Measurements from ENCODE around the gene CNIH3. TPM values are rescaled to one million over a fixed set of nuclear protein-coding genes. Genes with fewer than 3 reads are reported as not detected.
"Not testable (repeated sequence)": the region's sequence is repeated elsewhere in the genome, so short reads cannot be mapped to it uniquely, and the experiment has no call there.

Gene CNIH3
- 1 to 10 TPM in 1 of 2 donors, under 1 TPM in 1; 0.62 to 1.4 TPM for total RNA-seq

GRCh38 chr1:224615861-224616755 lies at the start of gene CNIH3:
TSS of gene CNIH3 (plus strand) at chr1:224616317. CDS start at chr1:224617175, 858 bp downstream.
- peaks cover 54% of the 10 kb centered on the region for H3K27me3 Mint-ChIP-seq (ENCODE audit: low read depth)
- H3K36me3 Mint-ChIP-seq (ENCODE audit: insufficient read depth in 2 of 2): peaks cover 2% of the 10 kb centered on the region in 2 donors
- ATAC-seq (replicated peaks in 1 of 2): peak; percentile 65 to 74
- no peak within 1 kb of the TSS for H3K27ac Mint-ChIP-seq
- peak within 1 kb of the TSS; percentile 87 to 89 for H3K4me3 Mint-ChIP-seq
- no peaks in the 10 kb centered on the region for H3K9me3 Mint-ChIP-seq
- DNase-seq: peak; percentile 38 to 43
- H3K4me1 Mint-ChIP-seq (ENCODE audit: low read depth): peaks cover 31% of the 10 kb centered on the region

- not testable (repeated sequence) for DNase-seq; H3K36me3 Mint-ChIP-seq (ENCODE audit: insufficient read depth in 2 of 2); H3K9me3 Mint-ChIP-seq; H3K4me3 Mint-ChIP-seq; ATAC-seq (replicated peaks in 1 of 2); H3K27ac Mint-ChIP-seq; H3K27me3 Mint-ChIP-seq (ENCODE audit: low read depth); H3K4me1 Mint-ChIP-seq (ENCODE audit: low read depth)
These were observed 49.6 kb upstream of the CNIH3 start for GRCh38 chr1:224566492-224566891.

- ATAC-seq (replicated peaks in 1 of 2): no peak
- Mint-ChIP-seq H3K4me1 (ENCODE audit: low read depth) (no peaks in the 10 kb centered on the region), H3K36me3 (ENCODE audit: insufficient read depth in 2 of 2) (no peaks in the 10 kb centered on the region)
These were observed 46.8 kb upstream of the CNIH3 start for GRCh38 chr1:224569276-224569675.

GRCh38 chr1:224571975-224572374 lies 44.1 kb upstream of the CNIH3 start:
- DNase-seq, H3K9me3 Mint-ChIP-seq: not testable (repeated sequence)

More at GRCh38 chr1:224569276-224569675, 46.8 kb upstream of the CNIH3 start:
- no peak for DNase-seq
- Mint-ChIP-seq H3K27me3 (ENCODE audit: low read depth) (no peaks in the 10 kb centered on the region), H3K4me3 (no peak overlapping the region), H3K9me3 (peaks cover 2% of the 10 kb centered on the region in 2 donors), H3K27ac (no peak overlapping the region)

GRCh38 chr1:224579526-224579925 lies 36.6 kb upstream of the CNIH3 start:
- ATAC-seq (replicated peaks in 1 of 2) (no peak), DNase-seq (no peak)
- Mint-ChIP-seq H3K27me3 (ENCODE audit: low read depth) (no peaks in the 10 kb centered on the region), H3K9me3 (peaks cover 6 to 8% of the 10 kb centered on the region in 2 donors), H3K4me1 (ENCODE audit: low read depth) (no peaks in the 10 kb centered on the region), H3K27ac (no peak overlapping the region), H3K4me3 (no peak overlapping the region), H3K36me3 (ENCODE audit: insufficient read depth in 2 of 2) (peaks cover 4 to 5% of the 10 kb centered on the region in 2 donors)

More at GRCh38 chr1:224571975-224572374, 44.1 kb upstream of the CNIH3 start:
- not testable (repeated sequence) for H3K36me3 Mint-ChIP-seq (ENCODE audit: insufficient read depth in 2 of 2); H3K4me1 Mint-ChIP-seq (ENCODE audit: low read depth); H3K27ac Mint-ChIP-seq; ATAC-seq (replicated peaks in 1 of 2); H3K27me3 Mint-ChIP-seq (ENCODE audit: low read depth); H3K4me3 Mint-ChIP-seq

GRCh38 chr1:224580006-224580405 lies 36.1 kb upstream of the CNIH3 start:
- Mint-ChIP-seq H3K4me1 (ENCODE audit: low read depth) (no peaks in the 10 kb centered on the region), H3K36me3 (ENCODE audit: insufficient read depth in 2 of 2) (peaks cover 4 to 5% of the 10 kb centered on the region in 2 donors), H3K27ac (no peak overlapping the region), H3K27me3 (ENCODE audit: low read depth) (no peaks in the 10 kb centered on the region), H3K4me3 (no peak overlapping the region), H3K9me3 (peaks cover 8% of the 10 kb centered on the region in 2 donors)
- DNase-seq (no peak), ATAC-seq (replicated peaks in 1 of 2) (no peak)

- Mint-ChIP-seq H3K4me3 (no peak overlapping the region), H3K4me1 (ENCODE audit: low read depth) (no peaks in the 10 kb centered on the region), H3K36me3 (ENCODE audit: insufficient read depth in 2 of 2) (peaks cover 2 to 3% of the 10 kb centered on the region in 2 donors), H3K9me3 (peaks cover 4% of the 10 kb centered on the region in 2 donors), H3K27me3 (ENCODE audit: low read depth) (no peaks in the 10 kb centered on the region), H3K27ac (no peak overlapping the region)
- ATAC-seq (replicated peaks in 1 of 2): no peak
- no peak for DNase-seq
These were observed 34.1 kb upstream of the CNIH3 start for GRCh38 chr1:224582041-224582440.

GRCh38 chr1:224583774-224584173 lies 32.3 kb upstream of the CNIH3 start:
- peaks cover 0 to 1% of the 10 kb centered on the region in 2 donors for H3K36me3 Mint-ChIP-seq (ENCODE audit: insufficient read depth in 2 of 2)
- no peaks in the 10 kb centered on the region for H3K27me3 Mint-ChIP-seq (ENCODE audit: low read depth)
- no peak for ATAC-seq (replicated peaks in 1 of 2)
- no peaks in the 10 kb centered on the region for H3K4me1 Mint-ChIP-seq (ENCODE audit: low read depth)
- peaks cover 0 to 3% of the 10 kb centered on the region in 2 donors for H3K9me3 Mint-ChIP-seq
- no peak overlapping the region for H3K4me3 Mint-ChIP-seq
- no peak overlapping the region for H3K27ac Mint-ChIP-seq
- DNase-seq: no peak

- no peak for ATAC-seq (replicated peaks in 1 of 2)
- DNase-seq: no peak
- Mint-ChIP-seq H3K9me3 (peaks cover 0 to 3% of the 10 kb centered on the region in 2 donors), H3K36me3 (ENCODE audit: insufficient read depth in 2 of 2) (peaks cover 0 to 1% of the 10 kb centered on the region in 2 donors), H3K4me3 (no peak overlapping the region), H3K27me3 (ENCODE audit: low read depth) (no peaks in the 10 kb centered on the region), H3K27ac (no peak overlapping the region), H3K4me1 (ENCODE audit: low read depth) (no peaks in the 10 kb centered on the region)
These were observed 31.1 kb upstream of the CNIH3 start for GRCh38 chr1:224585051-224585450.

GRCh38 chr1:224587051-224587450 lies 29.1 kb upstream of the CNIH3 start:
- ATAC-seq (replicated peaks in 1 of 2) (no peak), DNase-seq (no peak)
- Mint-ChIP-seq H3K27me3 (ENCODE audit: low read depth) (no peaks in the 10 kb centered on the region), H3K4me3 (no peak overlapping the region), H3K36me3 (ENCODE audit: insufficient read depth in 2 of 2) (peaks cover 0 to 1% of the 10 kb centered on the region in 2 donors), H3K4me1 (ENCODE audit: low read depth) (no peaks in the 10 kb centered on the region), H3K27ac (no peak overlapping the region), H3K9me3 (peaks cover 0 to 3% of the 10 kb centered on the region in 2 donors)

- Mint-ChIP-seq H3K27me3 (ENCODE audit: low read depth) (no peaks in the 10 kb centered on the region), H3K36me3 (ENCODE audit: insufficient read depth in 2 of 2) (no peaks in the 10 kb centered on the region), H3K4me1 (ENCODE audit: low read depth) (no peaks in the 10 kb centered on the region), H3K9me3 (peaks cover 0 to 3% of the 10 kb centered on the region in 2 donors), H3K27ac (no peak overlapping the region), H3K4me3 (no peak overlapping the region)
- ATAC-seq (replicated peaks in 1 of 2) (no peak), DNase-seq (no peak)
These were observed 27.6 kb upstream of the CNIH3 start for GRCh38 chr1:224588515-224588914.

- ATAC-seq (replicated peaks in 1 of 2): no peak
- H3K4me1 Mint-ChIP-seq (ENCODE audit: low read depth): no peaks in the 10 kb centered on the region
These were observed 27.1 kb upstream of the CNIH3 start for GRCh38 chr1:224589006-224589405.

GRCh38 chr1:224591326-224591725 lies 24.8 kb upstream of the CNIH3 start:
- H3K27me3 Mint-ChIP-seq (ENCODE audit: low read depth): no peaks in the 10 kb centered on the region
- H3K9me3 Mint-ChIP-seq: no peaks in the 10 kb centered on the region
- no peaks in the 10 kb centered on the region for H3K4me1 Mint-ChIP-seq (ENCODE audit: low read depth)
- no peak overlapping the region for H3K4me3 Mint-ChIP-seq
- no peak overlapping the region for H3K27ac Mint-ChIP-seq
- no peaks in the 10 kb centered on the region for H3K36me3 Mint-ChIP-seq (ENCODE audit: insufficient read depth in 2 of 2)
- ATAC-seq (replicated peaks in 1 of 2) (no peak), DNase-seq (no peak)

More at GRCh38 chr1:224589006-224589405, 27.1 kb upstream of the CNIH3 start:
- no peaks in the 10 kb centered on the region for H3K27me3 Mint-ChIP-seq (ENCODE audit: low read depth)
- H3K27ac Mint-ChIP-seq: no peak overlapping the region
- no peaks in the 10 kb centered on the region for H3K36me3 Mint-ChIP-seq (ENCODE audit: insufficient read depth in 2 of 2)
- no peak overlapping the region for H3K4me3 Mint-ChIP-seq
- DNase-seq: no peak
- peaks cover 0 to 3% of the 10 kb centered on the region in 2 donors for H3K9me3 Mint-ChIP-seq
